LoVo (cell line): ENCODE data around the gene PTPRG.
A peak's percentile ranks its signal among the peaks of the same experiment; 100 is the strongest.

Experiments used
- DNase-seq: peaks from one replicate; pipeline ENCODE4 v3.0.0-alpha.2; 2016; ENCODE audit warnings: low spot score

The PTPRG gene

GRCh38 chr3:61562721-61563312 is 1.4 kb downstream of the PTPRG start:
- no peak for DNase-seq

GRCh38 chr3:61563313-61564271 is 2.2 kb downstream of the PTPRG start:
- DNase-seq, result no peak

- no peak for DNase-seq
Measured at GRCh38 chr3:61564395-61565059, 3.2 kb downstream of the PTPRG start.

- no peak for DNase-seq
Measured at GRCh38 chr3:61565569-61565968, 4.2 kb downstream of the PTPRG start.

GRCh38 chr3:61568127-61568526 is 6.8 kb downstream of the PTPRG start:
- no peak for DNase-seq

- no peak for DNase-seq
Measured at GRCh38 chr3:61569856-61570580, 8.6 kb downstream of the PTPRG start.

GRCh38 chr3:61570813-61571212 is 9.4 kb downstream of the PTPRG start:
- no peak for DNase-seq

GRCh38 chr3:61571516-61572336 is 10.4 kb downstream of the PTPRG start:
- no peak for DNase-seq

- no peak for DNase-seq
Measured at GRCh38 chr3:61572879-61573278, 11.5 kb downstream of the PTPRG start.

GRCh38 chr3:61573441-61573840 is 12.1 kb downstream of the PTPRG start:
- no peak for DNase-seq

GRCh38 chr3:61574854-61575253 is 13.5 kb downstream of the PTPRG start:
- DNase-seq, result no peak

GRCh38 chr3:61575893-61576292 is 14.5 kb downstream of the PTPRG start:
- DNase-seq, result no peak

GRCh38 chr3:61577760-61578159 is 16.4 kb downstream of the PTPRG start:
- DNase-seq, result no peak

GRCh38 chr3:61578667-61579367 is 17.4 kb downstream of the PTPRG start:
- peak; percentile 37 for DNase-seq

- DNase-seq, result no peak
Measured at GRCh38 chr3:61579685-61580084, 18.3 kb downstream of the PTPRG start.

GRCh38 chr3:61580982-61581643 is 19.7 kb downstream of the PTPRG start:
- DNase-seq, result no peak

- no peak for DNase-seq
Measured at GRCh38 chr3:61582287-61582686, 20.9 kb downstream of the PTPRG start.

GRCh38 chr3:61582846-61583245 is 21.5 kb downstream of the PTPRG start:
- DNase-seq, result no peak

- no peak for DNase-seq
Measured at GRCh38 chr3:61583890-61584875, 22.8 kb downstream of the PTPRG start.
